HG03521 (cell line): Measurements from ENCODE around the gene LPCAT1.
A peak's percentile ranks its signal among the peaks of the same experiment; 100 is the strongest.

Experiments
- ATAC-seq: cut with Tn5 transposase; IDR thresholded peaks from one replicate; pipeline ENCODE4 v1.9.1; 2021; ENCODE audit warnings: mild to moderate bottlenecking, moderate library complexity; ENCODE audit not compliant: unreplicated experiment

Gene LPCAT1

DNA sequence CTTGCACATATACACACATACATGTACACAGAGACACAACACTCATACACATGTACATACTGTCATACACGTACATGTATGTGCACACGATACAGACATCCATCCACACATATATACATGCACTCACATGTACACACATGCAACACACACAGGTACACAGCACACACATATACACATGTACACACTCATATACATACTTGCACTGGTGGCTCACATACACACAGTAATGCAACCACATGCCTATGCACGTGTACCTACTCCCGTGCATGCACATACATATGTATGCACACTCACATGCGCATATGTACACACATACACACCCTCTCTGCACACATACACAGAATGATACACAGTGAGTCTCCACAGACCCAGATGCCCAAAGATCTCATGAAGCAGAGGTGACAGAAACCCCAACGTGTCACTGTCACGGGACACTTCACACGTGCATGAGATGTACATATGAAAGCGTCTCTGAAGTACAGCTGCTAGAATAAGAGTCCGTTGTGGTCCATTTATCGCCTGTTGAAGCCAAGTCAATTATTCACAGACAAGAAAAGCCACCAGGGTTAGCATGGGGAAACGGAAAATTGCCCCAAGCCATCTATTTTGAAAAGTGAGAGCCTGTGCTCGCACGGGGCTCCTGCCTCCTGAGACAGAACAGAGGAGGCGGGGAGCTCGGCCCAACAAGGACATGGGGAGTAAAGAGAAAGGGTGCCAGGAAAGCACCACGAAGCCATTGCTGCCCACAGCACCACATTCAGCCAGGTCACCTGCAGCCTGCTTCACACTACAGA lies 24.9 kb downstream of the LPCAT1 start:
- peak; percentile 29 for ATAC-seq

DNA sequence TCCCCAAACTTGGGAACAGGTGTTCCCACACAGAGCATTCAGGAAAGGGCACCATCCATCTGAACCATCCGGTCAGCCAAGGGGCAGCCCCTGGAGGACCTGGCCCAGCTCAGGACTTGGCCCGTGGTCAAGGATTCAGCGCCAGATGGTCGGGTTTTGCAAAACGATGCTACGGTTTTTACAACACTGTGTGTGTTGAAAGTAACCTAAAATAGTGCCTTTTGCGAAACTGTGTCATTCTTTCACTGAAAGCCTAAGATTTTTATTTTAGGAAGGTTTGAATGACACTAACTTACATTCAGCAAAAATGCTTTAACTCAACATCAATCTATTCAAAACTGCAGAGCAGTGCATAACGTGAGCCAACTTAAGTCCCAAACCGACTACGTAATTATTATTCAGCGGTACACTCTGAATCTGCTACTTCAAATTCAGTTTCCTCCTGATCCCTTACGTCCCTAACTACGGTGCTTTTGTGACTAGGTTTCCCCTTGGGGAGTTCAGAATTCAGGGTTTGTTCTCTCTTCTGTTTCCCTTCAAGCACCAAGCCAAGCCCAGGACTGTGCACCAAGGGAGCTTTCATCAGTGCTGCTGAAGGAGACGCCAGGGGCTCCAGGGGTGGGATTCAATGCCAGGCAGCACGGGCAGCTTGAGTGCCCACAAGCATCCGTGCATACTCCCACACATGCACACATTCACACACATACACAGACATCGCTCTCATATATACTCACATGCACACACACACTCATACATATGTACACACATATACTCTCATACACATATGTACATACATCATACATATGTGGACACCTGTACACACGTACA lies 25.8 kb downstream of the LPCAT1 start:
- no peak for ATAC-seq

DNA sequence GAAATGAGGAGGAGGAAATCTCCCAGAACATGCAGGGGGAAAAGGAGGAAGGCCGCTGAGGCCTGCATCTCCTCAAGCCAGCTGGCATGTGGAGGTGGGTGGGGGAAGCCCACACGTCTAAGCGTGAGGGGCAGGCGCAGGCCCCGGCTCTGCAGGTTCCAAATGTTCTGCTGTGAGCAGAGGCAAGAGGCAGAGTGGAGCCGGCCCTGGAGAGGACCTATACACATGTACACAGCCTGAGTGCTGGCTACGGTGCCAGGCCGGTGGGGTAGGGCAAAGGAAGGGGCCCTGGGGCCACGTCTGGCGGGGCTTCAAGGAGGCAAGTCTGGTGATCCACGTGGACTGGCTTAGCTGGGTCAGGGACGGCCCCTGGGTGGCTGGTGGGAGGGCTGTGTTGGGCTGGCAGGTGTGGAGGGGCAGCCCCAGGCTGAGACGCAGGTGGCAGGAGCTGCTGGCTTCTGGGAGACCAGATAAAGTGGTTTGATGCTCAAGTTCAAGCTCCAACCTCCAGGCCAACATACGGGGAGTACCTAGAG lies 26.4 kb downstream of the LPCAT1 start:
- ATAC-seq: no peak

DNA sequence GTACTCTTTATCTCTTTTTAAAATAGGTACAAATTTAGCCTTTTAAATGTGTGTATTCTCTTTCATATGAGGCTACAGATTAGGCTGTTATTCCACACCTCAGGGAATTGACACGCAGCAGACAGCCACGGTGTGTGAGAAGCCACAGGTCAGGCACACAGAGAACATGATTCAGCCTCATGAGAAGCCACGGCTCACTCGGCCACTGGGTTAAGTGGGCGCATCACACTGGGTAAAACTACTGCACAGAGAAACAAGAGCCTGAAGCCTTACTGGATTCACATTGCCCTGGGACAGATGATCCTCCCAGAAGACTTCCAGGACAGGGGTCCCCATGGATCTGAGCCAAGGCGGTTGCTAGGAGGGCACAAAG lies 28.2 kb downstream of the LPCAT1 start:
- no peak for ATAC-seq

DNA sequence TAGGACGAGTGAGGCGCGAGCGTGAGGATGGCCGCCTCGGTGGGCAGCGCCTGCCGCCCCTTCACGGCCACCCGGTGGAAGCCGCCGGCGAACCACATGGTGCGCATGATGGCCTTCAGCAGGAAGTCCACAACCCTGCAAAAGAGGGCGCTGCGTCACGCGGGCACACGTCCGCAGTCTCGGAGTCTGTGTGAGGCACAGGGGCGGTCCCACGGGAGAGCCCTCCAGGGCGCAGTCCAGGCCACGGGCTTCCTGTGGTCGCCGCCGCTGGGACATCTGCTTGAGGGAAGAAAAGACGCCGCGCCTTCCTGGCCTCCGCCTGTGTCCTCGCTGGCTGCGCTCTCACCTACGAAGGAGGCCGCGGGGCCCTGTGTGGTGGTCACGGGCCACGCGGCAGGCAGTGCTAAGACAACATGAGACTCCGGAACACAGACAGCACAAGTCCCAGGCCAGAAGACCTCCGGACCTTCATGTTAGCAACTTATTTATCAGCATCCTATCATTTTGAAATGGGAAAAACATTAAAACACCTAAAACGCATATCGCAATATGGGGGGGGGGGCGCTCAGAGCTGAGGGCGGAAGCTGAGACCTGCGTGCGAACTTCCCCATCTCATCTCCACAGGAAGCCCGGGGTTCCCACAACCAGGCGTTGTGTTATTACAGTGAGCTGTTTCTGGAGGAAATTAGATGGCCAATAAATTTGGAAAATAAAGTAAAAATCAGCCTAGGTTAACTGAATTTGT lies 28.8 kb downstream of the LPCAT1 start:
- ATAC-seq: peak; percentile 37

DNA sequence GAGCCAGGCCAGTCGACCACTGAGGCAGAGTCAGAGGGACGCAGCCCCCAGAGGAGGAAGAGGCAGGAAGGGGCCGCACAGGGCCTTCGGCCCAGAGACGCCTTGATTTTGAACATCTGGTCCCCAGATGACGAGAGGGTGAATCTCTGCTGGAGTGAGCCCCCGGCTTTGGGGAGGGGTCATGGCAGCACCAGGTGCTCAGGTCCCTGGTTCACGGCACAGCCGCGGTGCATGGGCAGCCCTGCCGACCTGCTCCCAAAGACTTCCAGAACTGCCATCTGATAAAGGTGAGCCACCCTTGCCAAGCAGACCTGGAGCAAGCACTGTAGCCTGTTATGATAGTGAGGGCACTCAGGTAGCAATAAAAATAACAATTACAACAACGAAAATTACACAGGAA lies 29.8 kb downstream of the LPCAT1 start:
- no peak for ATAC-seq

DNA sequence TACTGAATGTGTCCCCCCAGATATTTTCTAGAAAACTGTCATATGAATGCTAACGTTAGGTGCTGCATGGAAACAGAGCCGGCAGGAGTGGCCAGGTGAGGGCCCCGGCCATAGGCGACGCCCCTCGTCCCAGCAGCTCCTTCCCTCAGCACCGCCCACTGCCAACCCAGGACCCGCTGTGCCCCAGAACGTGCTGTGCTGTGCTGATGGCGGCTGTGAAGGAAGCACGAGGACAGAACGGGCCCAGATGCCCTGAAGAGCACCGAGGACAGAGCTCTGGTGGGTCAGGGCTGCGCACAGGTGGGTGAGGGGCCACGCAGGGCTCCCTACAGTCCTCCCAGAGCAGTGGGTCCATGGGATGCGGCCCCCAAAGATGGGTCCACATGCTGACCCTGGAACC lies 30.3 kb downstream of the LPCAT1 start:
- no peak for ATAC-seq

DNA sequence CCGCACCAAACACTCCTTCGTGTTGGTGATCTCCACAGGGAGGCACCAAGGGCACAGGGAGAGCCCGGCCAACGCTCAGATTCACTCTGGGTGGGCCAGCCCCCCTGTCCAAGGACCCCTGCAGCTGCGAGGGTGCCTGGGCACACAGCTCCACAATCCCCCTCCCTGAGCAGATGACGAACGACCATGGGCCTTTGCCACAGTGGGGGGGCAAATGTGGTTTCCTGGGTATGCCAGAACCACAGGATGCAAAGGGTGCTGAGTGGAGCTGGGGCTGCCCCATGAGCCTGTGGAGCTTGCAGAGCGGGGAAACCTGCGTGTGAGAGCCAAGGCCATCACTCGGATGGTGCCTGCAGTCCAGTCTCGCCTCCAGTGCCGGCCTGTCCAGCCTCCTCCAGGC lies 31.0 kb downstream of the LPCAT1 start:
- ATAC-seq: no peak

DNA sequence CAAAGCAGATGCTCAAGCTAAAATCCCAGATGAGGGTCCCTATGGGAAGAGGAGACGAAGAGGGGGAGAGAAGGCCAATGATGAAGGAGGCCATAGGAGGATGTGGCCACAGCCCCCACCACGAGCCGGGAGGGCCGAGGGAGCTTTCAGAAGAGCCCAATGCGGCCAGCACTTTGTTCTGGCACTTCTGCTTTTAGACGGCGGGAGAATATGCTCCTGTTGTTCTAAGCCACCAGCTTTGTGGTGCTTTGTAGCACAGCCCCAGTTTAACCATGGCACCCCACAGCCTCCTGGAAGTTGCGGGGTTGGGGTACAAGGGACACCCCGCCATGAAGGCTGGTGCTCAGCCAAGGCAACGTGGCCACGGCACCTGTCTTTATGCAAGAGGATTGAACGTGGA lies 33.4 kb downstream of the LPCAT1 start:
- ATAC-seq: no peak

DNA sequence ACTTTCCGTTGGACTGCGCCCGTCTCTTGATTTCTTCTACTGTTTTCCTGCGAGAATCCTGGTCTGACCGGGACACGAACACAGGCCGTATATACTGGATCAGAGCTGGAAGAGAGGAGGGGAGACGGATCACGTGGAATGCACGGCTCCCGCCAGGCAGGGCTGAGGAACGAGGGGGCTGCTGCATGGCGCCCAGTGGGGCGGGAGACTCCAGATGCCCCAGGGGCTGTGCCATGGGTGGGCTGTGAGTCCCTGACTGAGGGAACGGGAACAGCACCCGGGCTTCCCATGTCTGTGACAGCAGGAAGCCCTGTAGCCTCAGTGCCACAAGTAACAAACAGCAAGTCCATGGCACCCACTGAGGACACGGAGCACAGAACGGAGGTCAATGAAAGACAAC lies 34.0 kb downstream of the LPCAT1 start:
- no peak for ATAC-seq

DNA sequence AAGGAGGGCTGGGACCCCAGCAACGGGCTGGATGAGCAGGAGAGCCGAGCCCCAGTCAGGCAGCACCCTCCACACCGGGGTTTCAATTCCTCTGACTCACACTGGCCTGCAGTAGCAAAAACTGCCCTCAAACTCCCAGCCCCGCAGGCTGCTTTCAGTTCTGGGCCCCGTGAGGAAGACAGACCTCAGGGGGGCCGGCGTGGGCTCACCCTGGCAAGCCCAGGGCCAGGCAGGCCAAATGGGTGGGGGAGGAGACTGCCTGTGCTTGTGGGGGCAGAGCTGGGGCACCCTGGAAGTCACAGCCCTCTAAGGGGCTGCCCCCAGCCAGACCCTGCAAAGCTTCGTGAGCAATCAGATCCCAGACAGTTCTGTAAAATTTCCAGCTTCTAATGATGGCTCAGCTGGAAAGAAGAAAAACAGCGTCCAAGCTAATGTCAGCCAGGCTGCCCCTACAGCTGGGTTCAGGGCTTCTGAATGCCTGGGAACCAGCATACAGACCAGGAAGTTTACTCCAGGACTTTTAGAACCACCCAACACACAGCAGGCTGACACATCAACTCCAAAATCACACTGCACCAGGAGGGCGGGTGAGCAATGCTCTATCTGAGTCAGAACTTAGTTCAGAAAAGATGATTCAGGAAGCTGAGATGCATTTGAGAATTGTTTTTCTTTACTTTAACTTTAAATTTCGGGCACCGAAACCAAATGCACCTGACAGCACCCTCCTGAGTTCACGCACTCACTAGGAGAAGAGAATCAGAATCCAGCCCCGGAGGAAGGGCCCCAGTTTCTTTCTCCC lies 34.7 kb downstream of the LPCAT1 start:
- peak; percentile 53 for ATAC-seq

DNA sequence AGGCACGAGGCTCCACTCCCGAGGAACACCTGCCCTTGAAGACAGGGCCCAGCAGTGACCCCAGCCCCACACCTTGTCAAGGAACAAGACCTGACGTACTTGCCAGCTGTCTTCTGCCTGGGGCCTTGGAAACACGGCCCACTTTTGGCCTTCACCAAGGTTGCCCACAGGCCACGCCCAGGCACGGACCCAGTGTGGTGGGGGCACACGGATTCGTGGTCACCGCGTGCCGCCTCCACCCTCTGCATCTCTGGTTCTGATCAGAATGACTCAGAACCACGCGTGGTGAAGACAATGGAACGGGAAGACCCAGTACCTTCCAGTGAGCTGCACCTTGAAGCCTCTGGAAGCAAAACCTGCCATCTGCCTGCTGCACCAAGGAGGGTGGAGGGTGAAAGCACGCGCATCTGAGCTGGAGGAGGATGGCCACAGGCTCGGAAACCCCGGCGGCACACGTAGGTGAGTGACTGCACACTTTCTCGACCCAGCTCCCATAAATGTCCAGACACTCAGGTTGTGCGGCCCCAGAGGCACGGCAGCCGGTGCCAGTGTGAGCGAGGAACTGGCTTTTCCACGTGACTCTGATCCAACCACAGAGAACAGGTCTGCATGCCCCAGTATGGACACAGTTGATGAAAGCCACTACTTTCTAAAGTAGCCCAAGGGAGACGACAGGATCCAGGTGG lies 36.5 kb downstream of the LPCAT1 start:
- ATAC-seq: no peak

DNA sequence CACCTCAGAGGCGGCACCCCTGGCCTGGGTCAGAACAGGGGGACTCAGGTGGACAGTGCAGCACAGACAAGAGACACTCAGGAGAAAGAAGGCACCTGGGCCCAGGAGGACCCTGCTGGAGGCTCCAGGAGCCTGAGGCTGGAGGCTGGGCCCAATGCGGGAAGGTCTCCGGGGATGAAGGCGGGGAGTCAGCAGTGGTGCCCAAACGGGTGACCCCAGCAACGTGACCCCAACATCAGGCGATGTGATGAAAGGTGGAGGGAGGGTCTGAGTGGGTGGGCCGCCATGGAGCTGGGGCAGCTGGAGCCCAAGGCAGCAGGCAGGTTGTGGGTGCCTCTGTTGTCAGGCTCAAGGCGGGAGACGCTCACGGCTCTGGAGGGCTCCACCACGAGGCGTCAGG lies 37.5 kb downstream of the LPCAT1 start:
- ATAC-seq: no peak

DNA sequence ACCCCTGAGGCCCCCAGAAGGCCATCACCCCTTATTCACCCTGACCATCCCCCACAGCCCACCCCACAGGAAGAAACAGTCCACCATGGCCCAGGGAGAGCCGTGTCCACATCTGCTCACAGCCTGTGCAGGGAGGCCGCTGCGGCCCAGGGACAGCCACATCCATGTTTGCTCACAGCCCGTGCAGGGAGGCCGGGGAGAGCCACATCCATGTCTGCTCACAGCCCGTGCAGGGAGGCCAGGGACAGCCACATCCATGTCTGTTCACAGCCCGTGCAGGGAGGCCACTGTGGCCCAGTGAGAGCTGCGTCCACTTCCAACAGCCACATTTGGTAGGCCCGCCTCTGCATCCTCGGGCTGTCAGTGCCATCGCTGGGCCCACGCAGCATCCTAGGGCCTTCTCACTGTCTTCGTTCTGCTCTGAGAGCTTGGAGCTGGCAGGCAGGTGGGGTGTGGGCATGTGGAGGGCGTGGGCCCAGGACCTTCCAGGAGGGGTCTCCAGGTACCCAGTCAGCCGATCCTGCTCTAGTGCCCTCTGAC lies 38.1 kb downstream of the LPCAT1 start:
- no peak for ATAC-seq

DNA sequence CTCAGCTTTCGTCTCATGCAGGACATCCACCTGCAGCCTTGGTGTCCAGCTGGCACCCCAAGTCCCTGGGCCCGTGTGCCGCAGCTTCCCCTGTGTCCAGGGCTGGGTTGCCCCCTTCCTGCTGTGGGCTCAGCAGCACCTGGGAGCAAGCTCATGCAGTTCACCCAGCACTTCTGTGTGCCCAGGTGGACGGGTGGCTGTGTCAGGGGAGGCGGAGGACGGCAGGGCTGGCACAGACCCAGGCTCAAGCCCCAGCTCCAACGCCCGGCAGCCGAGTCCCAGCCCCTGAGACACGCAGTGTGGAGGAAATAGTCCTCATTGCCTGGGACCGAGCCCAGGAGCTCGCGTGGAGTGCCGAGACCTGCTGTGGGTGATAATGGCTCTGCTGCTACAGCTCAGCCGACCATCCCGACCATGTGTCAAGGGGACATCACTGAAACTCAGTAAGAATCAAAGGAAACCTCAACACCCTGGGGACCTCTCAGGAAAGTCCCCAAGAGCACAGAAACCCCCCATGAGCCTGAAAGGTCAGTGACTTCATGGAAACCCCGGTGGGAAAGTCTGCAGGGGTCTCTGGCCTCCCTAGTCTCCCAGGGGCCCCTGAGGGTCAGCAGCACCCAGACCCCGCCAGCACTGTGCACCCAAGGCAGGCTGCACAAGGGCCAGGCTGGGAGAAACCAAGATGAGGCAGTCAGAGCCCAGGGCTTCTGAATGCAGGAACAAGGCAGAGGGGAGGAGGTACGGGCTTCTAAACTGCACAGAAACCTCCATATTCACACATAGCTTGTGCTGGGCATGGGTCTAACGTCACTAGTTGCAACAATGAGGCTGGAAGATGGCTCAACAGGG lies 38.8 kb downstream of the LPCAT1 start:
- ATAC-seq: peak; percentile 49

DNA sequence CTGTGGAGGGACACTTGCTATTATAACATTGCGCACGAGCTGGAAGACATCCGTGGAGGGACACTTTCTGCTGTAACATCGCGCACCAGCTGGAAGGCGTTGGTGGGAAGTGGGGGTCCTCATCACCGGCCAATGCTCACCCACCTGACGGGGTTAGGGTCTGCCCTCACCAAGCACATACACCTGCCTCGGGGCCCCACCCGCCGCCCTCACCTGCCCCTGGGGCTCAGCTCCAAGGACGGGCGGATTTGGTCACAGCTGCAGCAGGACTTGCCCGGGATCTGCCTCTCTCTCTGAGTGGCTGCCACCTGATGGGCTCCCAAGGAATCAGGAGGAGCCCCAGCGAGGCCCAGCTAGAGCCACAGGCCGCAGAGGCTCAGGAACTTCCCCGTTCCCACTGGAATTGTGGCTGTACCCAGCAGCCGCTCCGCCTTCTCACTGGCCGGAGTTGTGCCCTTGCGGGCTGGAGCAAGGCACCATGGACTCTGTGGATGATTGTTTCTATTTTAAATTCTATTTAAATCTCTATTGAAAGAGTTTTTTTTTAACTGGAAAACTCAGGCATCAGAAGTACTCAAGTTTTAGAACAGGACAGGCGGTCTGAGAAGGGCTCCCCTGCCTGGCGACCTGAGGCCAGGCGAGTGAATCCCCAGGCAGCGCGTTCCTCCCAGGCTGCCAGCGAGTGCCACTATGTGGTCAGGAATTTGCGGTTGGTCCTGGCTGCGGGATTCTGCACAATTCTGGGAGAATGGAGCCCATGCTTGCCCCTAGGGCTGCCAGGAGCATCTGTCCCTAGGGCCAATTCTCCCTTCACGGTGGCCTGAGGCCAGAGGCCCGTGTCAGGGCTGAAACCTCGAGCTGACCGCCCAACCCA lies 39.7 kb downstream of the LPCAT1 start:
- ATAC-seq: no peak

DNA sequence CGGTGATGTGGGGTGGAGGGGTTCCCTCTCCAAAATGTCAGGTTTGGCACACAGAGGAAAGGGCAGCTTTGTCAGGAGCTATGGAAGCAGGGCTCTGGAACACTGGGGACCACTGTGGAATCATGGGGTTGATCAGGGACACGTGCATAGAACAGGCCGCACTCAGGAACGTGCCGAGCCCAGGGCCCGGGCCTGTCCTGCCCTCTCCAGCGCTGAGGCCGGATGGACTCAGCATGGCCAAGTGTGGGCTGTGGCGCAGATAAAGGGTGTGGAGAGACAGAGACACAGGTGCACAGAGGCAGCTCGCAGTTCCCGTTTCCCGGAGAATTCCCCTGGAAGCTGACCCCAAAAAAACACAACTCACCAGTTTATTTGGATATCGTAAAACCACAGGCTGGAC lies 40.7 kb downstream of the LPCAT1 start:
- no peak for ATAC-seq

DNA sequence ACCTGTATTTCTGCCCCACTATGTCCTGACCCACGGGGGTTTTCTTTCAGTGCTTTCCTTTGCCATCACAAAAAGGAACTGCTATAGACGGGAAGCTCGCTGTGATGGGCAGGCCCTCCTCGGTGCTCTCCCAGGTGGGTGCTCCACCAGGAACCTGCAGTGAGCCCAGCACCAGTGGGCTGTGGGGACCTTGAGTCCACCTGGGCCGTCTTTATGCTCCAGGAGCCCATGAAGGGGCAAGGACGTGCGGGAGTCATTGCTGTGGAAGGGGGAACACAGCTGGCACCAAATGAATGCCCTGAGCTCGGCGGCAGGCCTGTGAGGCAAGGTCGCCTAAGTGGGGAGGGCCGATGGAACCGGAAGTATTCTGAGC lies 41.8 kb downstream of the LPCAT1 start:
- no peak for ATAC-seq
